HEK293 (cell line): ENCODE measurements around the gene DDC.

ENCODE experiments used
- CTCF ChIA-PET: fragments of 350-600 bp; formaldehyde crosslinking; extraction: SDS; loops from one replicate; lab custom pipeline; 2021; ENCODE audit warnings: antibody characterized with exemption; lab: Yijun Ruan, JAX
- POLR2A ChIA-PET: fragments of 300-600 bp; formaldehyde crosslinking; extraction: SDS; loops from one replicate; lab custom pipeline; 2020; ENCODE audit warnings: antibody characterized with exemption, inconsistent platforms; lab: Yijun Ruan, JAX
- H3K27ac ChIP-seq: fragments of 200-500 bp; sonication (Bioruptor generic); 2 replicates; pipeline ENCODE4 v1.5.1; 2014; ENCODE audit warnings: low read depth, low read length, control low read depth, inconsistent platforms; ENCODE audit errors: extremely low read depth
- H3K36me3 ChIP-seq, 2 experiments: fragments of 200-500 bp in 1 of 2; sonication (Bioruptor generic) in 1 of 2; 1 replicate in 1 of 2; 2 replicates in 1 of 2; pipeline ENCODE4 v1.5.1; 2014 to 2017; ENCODE audit warnings: inconsistent platforms in 2 of 2, low read length in 2 of 2; ENCODE audit not compliant: control insufficient read depth in 2 of 2, insufficient read depth in 1 of 2
- H3K4me1 ChIP-seq: fragments of 200-500 bp; sonication (Bioruptor generic); 2 replicates; pipeline ENCODE4 v1.5.1; 2014; ENCODE audit warnings: mild to moderate bottlenecking, low read length, inconsistent platforms; ENCODE audit not compliant: control insufficient read depth, insufficient read depth
- H3K4me3 ChIP-seq: 2 replicates; pipeline ENCODE4 v1.5.1; 2011; ENCODE audit warnings: low read depth, mild to moderate bottlenecking, control low read depth, low read length, moderate library complexity
- H3K9me3 ChIP-seq: fragments of 200-500 bp; sonication (Bioruptor generic); 2 replicates; pipeline ENCODE4 v1.5.1; 2014; ENCODE audit warnings: low read depth, low read length, inconsistent platforms; ENCODE audit not compliant: control insufficient read depth, insufficient read depth
- ELK4 ChIP-seq: IDR thresholded peaks from 2 replicates; pipeline ENCODE4 v1.6.1; 2011; ENCODE audit warnings: mild to moderate bottlenecking, low read depth, low read length, borderline replicate concordance
- GLIS1 ChIP-seq: fragments of 450-650 bp; formaldehyde crosslinking; IDR thresholded peaks from 2 replicates; pipeline ENCODE4 v1.5.1; 2016; ENCODE audit warnings: missing biosample characterization, missing genetic modification characterization
- IKZF3 ChIP-seq: fragments of 450-650 bp; IDR thresholded peaks from 2 replicates; pipeline ENCODE4 v1.5.0; 2018; ENCODE audit warnings: missing biosample characterization, mild to moderate bottlenecking, missing genetic modification characterization, moderate library complexity
- PRDM10 ChIP-seq: fragments of 450-650 bp; formaldehyde crosslinking; IDR thresholded peaks from 2 replicates; pipeline ENCODE4 v1.5.1; 2016; ENCODE audit warnings: missing biosample characterization, missing genetic modification characterization
- ZBTB20 ChIP-seq: fragments of 450-650 bp; formaldehyde crosslinking; IDR thresholded peaks from 2 replicates; pipeline ENCODE4 v1.5.1; 2016; ENCODE audit warnings: missing biosample characterization, missing genetic modification characterization
- ZFP69B ChIP-seq: fragments of 450-650 bp; formaldehyde crosslinking; IDR thresholded peaks from 2 replicates; pipeline ENCODE4 v1.5.1; 2016; ENCODE audit warnings: missing biosample characterization, missing genetic modification characterization
- ZIC2 ChIP-seq: fragments of 450-650 bp; formaldehyde crosslinking; IDR thresholded peaks from 2 replicates; pipeline ENCODE4 v1.5.1; 2016; ENCODE audit warnings: missing biosample characterization, missing genetic modification characterization
- ZNF16 ChIP-seq: fragments of 450-650 bp; formaldehyde crosslinking; IDR thresholded peaks from 2 replicates; pipeline ENCODE4 v1.5.1; 2016; ENCODE audit warnings: low read depth, missing biosample characterization, missing genetic modification characterization
- ZNF24 ChIP-seq: fragments of 450-650 bp; formaldehyde crosslinking; IDR thresholded peaks from 2 replicates; pipeline ENCODE4 v1.5.1; 2016; ENCODE audit warnings: missing biosample characterization, missing genetic modification characterization
- ZNF394 ChIP-seq: fragments of 450-650 bp; formaldehyde crosslinking; IDR thresholded peaks from 2 replicates; pipeline ENCODE4 v1.5.1; 2016; ENCODE audit warnings: missing biosample characterization, missing genetic modification characterization, mild to moderate bottlenecking, moderate library complexity, borderline replicate concordance
- ZNF561 ChIP-seq: fragments of 450-650 bp; IDR thresholded peaks from 2 replicates; pipeline ENCODE4 v1.5.1; 2018; ENCODE audit warnings: missing biosample characterization, missing genetic modification characterization, borderline replicate concordance
- ZNF600 ChIP-seq: fragments of 450-650 bp; formaldehyde crosslinking; IDR thresholded peaks from 2 replicates; pipeline ENCODE4 v1.5.1; 2016; ENCODE audit warnings: missing biosample characterization, missing genetic modification characterization
- ZNF639 ChIP-seq: fragments of 450-650 bp; formaldehyde crosslinking; IDR thresholded peaks from 2 replicates; pipeline ENCODE4 v1.5.1; 2016; ENCODE audit warnings: missing biosample characterization, missing genetic modification characterization

The DDC gene

GRCh38 chr7:50610521-50611277, 45.5 kb upstream of the DDC start:
- TF ChIP-seq ZNF394 (no peak), ZIC2 (tag by site-specific recombination) (no peak), IKZF3 (no peak)
- CTCF ChIA-PET = no interaction called here
- Histone ChIP-seq H3K4me3 (no peak overlapping the region), H3K27ac (no peak overlapping the region), H3K36me3 (peaks cover 4 to 67% of the 10 kb centered on the region in 2 experiments; a peak in 2 of 3 replicates), H3K9me3 (no peaks in the 10 kb centered on the region), H3K4me1 (no peaks in the 10 kb centered on the region)
- POLR2A ChIA-PET = no interaction called here

GRCh38 chr7:50608196-50608906, 43.1 kb upstream of the DDC start:
- CTCF ChIA-PET = no interaction called here

GRCh38 chr7:50607524-50608125, 42.4 kb upstream of the DDC start:
- H3K27ac ChIP-seq = no peak overlapping the region
- H3K4me3 ChIP-seq = no peak overlapping the region
- TF ChIP-seq GLIS1 (tag by site-specific recombination) (no peak), ZNF24 (tag by site-specific recombination) (no peak), ZNF561 (no peak), ZBTB20 (tag by site-specific recombination) (no peak), ZNF639 (tag by site-specific recombination) (no peak), ZNF600 (tag by site-specific recombination) (no peak)
- peaks cover 4 to 65% of the 10 kb centered on the region in 2 experiments; a peak in 2 of 3 replicates for H3K36me3 ChIP-seq
- H3K9me3 ChIP-seq = no peaks in the 10 kb centered on the region
- CTCF ChIA-PET = interaction anchor here (0.6 kb wide), 1 partner anchor 549 kb away, joined by 3 read pairs; no protein-coding TSS in a partner anchor
- POLR2A ChIA-PET = no interaction called here
- H3K4me1 ChIP-seq = no peaks in the 10 kb centered on the region

More at GRCh38 chr7:50608196-50608906, 43.1 kb upstream of the DDC start:
- no peak for TF ChIP-seq ELK4
- no peak for TF ChIP-seq ZFP69B (tag by site-specific recombination)
- TF ChIP-seq ZNF600 (tag by site-specific recombination) = no peak
- no peak for TF ChIP-seq ZNF561
- TF ChIP-seq ZNF16 (tag by site-specific recombination) = no peak
- TF ChIP-seq PRDM10 = no peak
- Histone ChIP-seq H3K36me3 (peaks cover 4 to 66% of the 10 kb centered on the region in 2 experiments; a peak in 2 of 3 replicates), H3K4me1 (no peaks in the 10 kb centered on the region), H3K4me3 (no peak overlapping the region), H3K27ac (no peak overlapping the region), H3K9me3 (no peaks in the 10 kb centered on the region)
- POLR2A ChIA-PET = no interaction called here
